ENCODE measurements around the gene PPT1.
A peak's percentile ranks its signal among the peaks of the same experiment; 100 is the strongest.

PPT1 gene

DNA sequence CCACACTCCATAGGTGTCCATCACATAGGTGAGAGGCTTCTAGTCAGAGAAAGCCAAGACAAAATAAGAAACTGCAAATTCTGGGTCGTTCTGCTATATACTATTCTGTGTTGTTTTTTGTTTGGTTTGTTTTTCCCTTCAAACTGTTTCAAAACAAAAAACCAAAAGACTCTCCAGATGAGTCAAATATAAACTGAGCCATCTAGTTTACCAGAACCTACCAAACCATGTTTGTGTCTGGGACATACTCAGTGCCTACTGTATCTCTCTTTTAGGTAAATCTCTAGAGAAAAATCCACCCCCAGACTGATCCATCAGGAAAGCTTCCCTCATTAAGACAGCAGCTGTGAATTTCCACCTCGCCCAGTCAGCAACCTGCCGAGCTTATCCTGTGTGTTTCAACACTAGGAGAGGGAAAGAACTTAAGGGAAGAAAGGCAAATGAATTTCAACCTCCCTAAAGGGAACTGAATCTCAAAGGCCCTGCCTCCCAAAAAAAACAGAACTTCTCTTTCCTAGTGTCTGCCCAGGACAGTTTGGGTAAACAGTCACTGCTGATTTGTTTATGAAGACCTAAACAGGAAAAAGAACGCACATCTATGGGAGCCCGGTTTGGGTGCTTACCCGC, 17.2 kb downstream of the PPT1 start:
- Histone ChIP-seq H3K4me2 (ENCODE audit: insufficient read depth, low read length) (no peak overlapping the region), H3K4me1 (ENCODE audit: insufficient read depth, low read length) (no peaks in the 10 kb centered on the region), H3K9me3 (ENCODE audit: insufficient read depth, low read length, severe bottlenecking) (no peaks in the 10 kb centered on the region), H3K4me3 (ENCODE audit: low read depth in 1 of 2, low read length in 2 of 2) (no peak overlapping the region), H3K9ac (ENCODE audit: low read depth, low read length) (no peak overlapping the region), H3K36me3 (ENCODE audit: insufficient read depth, low read length) (peaks cover 76% of the 10 kb centered on the region), H2AFZ (ENCODE audit: low read depth, low read length) (no peak overlapping the region), H3K79me2 (ENCODE audit: insufficient read depth, low read length) (no peaks in the 10 kb centered on the region), H3K27ac (ENCODE audit: low read length) (no peak overlapping the region), H4K20me1 (ENCODE audit: insufficient read depth, low read length) (no peaks in the 10 kb centered on the region), H3K27me3 (ENCODE audit: insufficient read depth, low read length, poor library complexity) (no peaks in the 10 kb centered on the region)
- no peak for ATAC-seq (ENCODE audit: insufficient read depth, low read depth)
- DNase-seq, result no peak
- TF ChIP-seq, protein P1, sequence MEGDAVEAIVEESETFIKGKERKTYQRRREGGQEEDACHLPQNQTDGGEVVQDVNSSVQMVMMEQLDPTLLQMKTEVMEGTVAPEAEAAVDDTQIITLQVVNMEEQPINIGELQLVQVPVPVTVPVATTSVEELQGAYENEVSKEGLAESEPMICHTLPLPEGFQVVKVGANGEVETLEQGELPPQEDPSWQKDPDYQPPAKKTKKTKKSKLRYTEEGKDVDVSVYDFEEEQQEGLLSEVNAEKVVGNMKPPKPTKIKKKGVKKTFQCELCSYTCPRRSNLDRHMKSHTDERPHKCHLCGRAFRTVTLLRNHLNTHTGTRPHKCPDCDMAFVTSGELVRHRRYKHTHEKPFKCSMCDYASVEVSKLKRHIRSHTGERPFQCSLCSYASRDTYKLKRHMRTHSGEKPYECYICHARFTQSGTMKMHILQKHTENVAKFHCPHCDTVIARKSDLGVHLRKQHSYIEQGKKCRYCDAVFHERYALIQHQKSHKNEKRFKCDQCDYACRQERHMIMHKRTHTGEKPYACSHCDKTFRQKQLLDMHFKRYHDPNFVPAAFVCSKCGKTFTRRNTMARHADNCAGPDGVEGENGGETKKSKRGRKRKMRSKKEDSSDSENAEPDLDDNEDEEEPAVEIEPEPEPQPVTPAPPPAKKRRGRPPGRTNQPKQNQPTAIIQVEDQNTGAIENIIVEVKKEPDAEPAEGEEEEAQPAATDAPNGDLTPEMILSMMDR (IDR thresholded peaks at IDR 0.05; ENCODE audit: borderline replicate concordance, extremely low read depth, low read length, poor library complexity, severe bottlenecking), result no peak
- no peak for TF ChIP-seq EZH2 (IDR thresholded peaks at IDR 0.05; ENCODE audit: borderline replicate concordance, low read depth, low read length, severe bottlenecking)

DNA sequence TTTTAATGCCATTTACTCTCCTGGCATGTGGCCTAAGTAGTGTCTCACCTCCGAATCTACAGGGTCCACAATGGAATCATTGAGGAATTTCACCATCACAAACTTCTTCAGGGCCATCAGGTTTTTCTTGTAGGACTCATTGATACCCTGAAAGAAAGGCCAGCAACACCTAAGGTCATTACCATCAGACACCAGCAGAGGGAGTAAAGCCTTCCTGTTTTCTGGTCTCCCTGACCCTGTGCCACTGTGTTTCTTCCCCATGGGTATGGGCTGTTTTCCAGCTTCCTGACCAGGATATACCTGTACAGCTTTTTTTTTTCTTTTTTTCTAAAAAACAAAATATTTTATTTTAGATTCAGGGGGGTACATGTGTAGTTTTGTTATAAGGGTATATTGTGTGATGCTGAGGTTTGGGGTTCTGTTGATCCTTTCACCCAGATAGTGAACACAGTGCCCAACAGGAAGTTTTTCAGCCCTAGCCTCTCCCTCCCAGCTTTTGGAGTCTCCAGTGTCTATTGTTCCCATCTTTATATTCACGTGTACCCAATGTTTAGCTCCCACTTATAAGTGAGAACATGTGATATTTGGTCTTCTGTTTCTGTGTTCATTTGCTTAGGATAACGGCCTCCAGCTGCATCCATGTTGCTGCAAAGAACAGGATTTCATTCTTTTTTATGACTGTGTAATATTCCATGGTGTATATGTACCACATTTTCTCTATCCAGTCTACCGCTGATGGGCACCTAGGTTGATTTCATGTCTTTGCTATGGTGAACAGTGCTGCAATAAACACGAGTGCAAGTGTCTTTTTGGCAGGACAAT, 18.3 kb downstream of the PPT1 start:
- no peaks in the 10 kb centered on the region for H3K9me3 ChIP-seq (ENCODE audit: insufficient read depth, low read length, severe bottlenecking)
- H3K27me3 ChIP-seq (ENCODE audit: insufficient read depth, low read length, poor library complexity), result no peaks in the 10 kb centered on the region
- no peak overlapping the region for H3K4me2 ChIP-seq (ENCODE audit: insufficient read depth, low read length)
- no peak overlapping the region for H3K4me3 ChIP-seq (ENCODE audit: low read depth in 1 of 2, low read length in 2 of 2)
- no peak overlapping the region for H2AFZ ChIP-seq (ENCODE audit: low read depth, low read length)
- H3K9ac ChIP-seq (ENCODE audit: low read depth, low read length), result no peak overlapping the region
- no peaks in the 10 kb centered on the region for H3K79me2 ChIP-seq (ENCODE audit: insufficient read depth, low read length)
- peaks cover 72% of the 10 kb centered on the region for H3K36me3 ChIP-seq (ENCODE audit: insufficient read depth, low read length)
- TF ChIP-seq EZH2 (IDR thresholded peaks at IDR 0.05; ENCODE audit: borderline replicate concordance, low read depth, low read length, severe bottlenecking), result no peak
- TF ChIP-seq, protein P1 (IDR thresholded peaks at IDR 0.05; ENCODE audit: borderline replicate concordance, extremely low read depth, low read length, poor library complexity, severe bottlenecking), result peak; percentile 80
- ATAC-seq (ENCODE audit: insufficient read depth, low read depth) (peak; percentile 88), DNase-seq (peak; percentile 63)
- no peaks in the 10 kb centered on the region for H3K4me1 ChIP-seq (ENCODE audit: insufficient read depth, low read length)
- H4K20me1 ChIP-seq (ENCODE audit: insufficient read depth, low read length), result no peaks in the 10 kb centered on the region
- H3K27ac ChIP-seq (ENCODE audit: low read length), result no peak overlapping the region

DNA sequence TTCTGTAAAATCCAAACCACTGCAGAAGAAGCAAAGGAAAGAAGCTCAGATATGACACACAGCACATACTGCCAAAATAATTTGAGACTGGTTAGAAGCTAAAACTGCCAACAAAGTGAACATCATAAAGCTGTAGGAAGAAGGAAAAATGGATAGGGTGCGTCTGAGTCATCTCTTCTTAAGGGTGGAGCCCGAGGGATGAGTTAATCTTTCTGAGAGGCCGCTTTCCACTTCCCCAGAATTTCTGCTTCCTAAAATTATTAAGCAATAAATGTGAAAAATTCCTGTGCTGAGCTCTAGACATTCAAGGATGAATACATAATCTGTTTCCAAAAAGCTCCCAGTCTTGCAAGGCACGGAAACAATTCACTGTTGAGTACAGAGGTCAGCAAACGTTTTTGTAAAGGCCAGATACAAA, 20.1 kb downstream of the PPT1 start:
- no peaks in the 10 kb centered on the region for H3K4me1 ChIP-seq (ENCODE audit: insufficient read depth, low read length)

More for the DNA sequence above, 20.1 kb downstream of the PPT1 start:
- no peaks in the 10 kb centered on the region for H3K79me2 ChIP-seq (ENCODE audit: insufficient read depth, low read length)
- no peak overlapping the region for H3K4me2 ChIP-seq (ENCODE audit: insufficient read depth, low read length)
- H3K9ac ChIP-seq (ENCODE audit: low read depth, low read length), result no peak overlapping the region
- peaks cover 78% of the 10 kb centered on the region for H3K36me3 ChIP-seq (ENCODE audit: insufficient read depth, low read length)
- no peaks in the 10 kb centered on the region for H3K27me3 ChIP-seq (ENCODE audit: insufficient read depth, low read length, poor library complexity)
- ATAC-seq (ENCODE audit: insufficient read depth, low read depth) (no peak), DNase-seq (no peak)
- H3K4me3 ChIP-seq (ENCODE audit: low read depth in 1 of 2, low read length in 2 of 2), result no peak overlapping the region
- no peak overlapping the region for H2AFZ ChIP-seq (ENCODE audit: low read depth, low read length)
- H4K20me1 ChIP-seq (ENCODE audit: insufficient read depth, low read length), result no peaks in the 10 kb centered on the region
- TF ChIP-seq, protein P1 (IDR thresholded peaks at IDR 0.05; ENCODE audit: borderline replicate concordance, extremely low read depth, low read length, poor library complexity, severe bottlenecking), result no peak
- no peak for TF ChIP-seq EZH2 (IDR thresholded peaks at IDR 0.05; ENCODE audit: borderline replicate concordance, low read depth, low read length, severe bottlenecking)
- no peak overlapping the region for H3K27ac ChIP-seq (ENCODE audit: low read length)
- no peaks in the 10 kb centered on the region for H3K9me3 ChIP-seq (ENCODE audit: insufficient read depth, low read length, severe bottlenecking)
